Neural cell (in vitro differentiated cells): ENCODE results near the gene FAM53B.

Experiments used
- EP300 ChIP-seq: fragments of 450-650 bp; conservative IDR thresholded peaks from 2 replicates; pipeline ENCODE4 v1.6.1; 2014; ENCODE audit warnings: antibody characterized with exemption, mild to moderate bottlenecking, moderate library complexity; ENCODE audit not compliant: poor library complexity, severe bottlenecking
- TF ChIP-seq, protein P1 (sequence below): fragments of 450-650 bp; IDR thresholded peaks from 2 replicates; pipeline ENCODE4 v1.5.1; 2014; ENCODE audit warnings: antibody characterized with exemption, mild to moderate bottlenecking, moderate library complexity; ENCODE audit not compliant: poor library complexity, severe bottlenecking

- TF ChIP-seq, protein P1, sequence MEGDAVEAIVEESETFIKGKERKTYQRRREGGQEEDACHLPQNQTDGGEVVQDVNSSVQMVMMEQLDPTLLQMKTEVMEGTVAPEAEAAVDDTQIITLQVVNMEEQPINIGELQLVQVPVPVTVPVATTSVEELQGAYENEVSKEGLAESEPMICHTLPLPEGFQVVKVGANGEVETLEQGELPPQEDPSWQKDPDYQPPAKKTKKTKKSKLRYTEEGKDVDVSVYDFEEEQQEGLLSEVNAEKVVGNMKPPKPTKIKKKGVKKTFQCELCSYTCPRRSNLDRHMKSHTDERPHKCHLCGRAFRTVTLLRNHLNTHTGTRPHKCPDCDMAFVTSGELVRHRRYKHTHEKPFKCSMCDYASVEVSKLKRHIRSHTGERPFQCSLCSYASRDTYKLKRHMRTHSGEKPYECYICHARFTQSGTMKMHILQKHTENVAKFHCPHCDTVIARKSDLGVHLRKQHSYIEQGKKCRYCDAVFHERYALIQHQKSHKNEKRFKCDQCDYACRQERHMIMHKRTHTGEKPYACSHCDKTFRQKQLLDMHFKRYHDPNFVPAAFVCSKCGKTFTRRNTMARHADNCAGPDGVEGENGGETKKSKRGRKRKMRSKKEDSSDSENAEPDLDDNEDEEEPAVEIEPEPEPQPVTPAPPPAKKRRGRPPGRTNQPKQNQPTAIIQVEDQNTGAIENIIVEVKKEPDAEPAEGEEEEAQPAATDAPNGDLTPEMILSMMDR = no peak
- no peak for TF ChIP-seq EP300
These were observed 4.9 kb downstream of the FAM53B start for GRCh38 chr10:124739119-124739921.
